Omental fat pad (tissue), 4 donors: ENCODE measurements around the gene TMPRSS4. TPM values are rescaled to one million over a fixed set of nuclear protein-coding genes. Genes with fewer than 3 reads are reported as not detected.

Source experiments
- ATAC-seq: fragments of 150-250 bp; one replicate; pipeline ENCODE4 v1.9.1; 2016; ENCODE audit warnings: mild to moderate bottlenecking, moderate library complexity; ENCODE audit not compliant: low FRiP score
- DNase-seq: peaks from one replicate; pipeline ENCODE4 v3.0.0-alpha.2; 2019; ENCODE audit warnings: low spot score
- CTCF ChIP-seq, 3 donors: fragments of 450-650 bp; IDR thresholded peaks; one replicate each; pipeline ENCODE4 v1.5.1; 2016 to 2017; ENCODE audit warnings: antibody characterized with exemption in 3 of 3, mild to moderate bottlenecking in 3 of 3, moderate library complexity in 2 of 3
- total RNA-seq, 4 donors: library from RNA; depleted of rRNA; stranded (reverse); fragments of >200 nt; gene quantifications; one replicate each; pipeline ENCODE4 v1.1.0, GENCODE V29; 2016

TMPRSS4 gene
- total RNA-seq, 4 donors from 2014 or later: not detected

- TF ChIP-seq CTCF (IDR thresholded peaks at IDR 0.05): no peak
- ATAC-seq: no peak
Observed at GRCh38 chr11:118115048-118115447, 38.2 kb downstream of the TMPRSS4 start.

GRCh38 chr11:118117790-118118601, 41.1 kb downstream of the TMPRSS4 start:
- ATAC-seq (no peak), DNase-seq (no peak)
- TF ChIP-seq CTCF (IDR thresholded peaks at IDR 0.05): no peak

More at GRCh38 chr11:118115048-118115447, 38.2 kb downstream of the TMPRSS4 start:
- no peak for DNase-seq

GRCh38 chr11:118120793-118121192, 43.9 kb downstream of the TMPRSS4 start:
- ATAC-seq (no peak), DNase-seq (no peak)
- no peak for TF ChIP-seq CTCF (IDR thresholded peaks at IDR 0.05)

GRCh38 chr11:118124929-118125535, 48.2 kb downstream of the TMPRSS4 start:
- ATAC-seq (no peak), DNase-seq (no peak)
- no peak for TF ChIP-seq CTCF (IDR thresholded peaks at IDR 0.05)

- ATAC-seq (no peak), DNase-seq (no peak)
- TF ChIP-seq CTCF (IDR thresholded peaks at IDR 0.05): no peak
Observed at GRCh38 chr11:118126082-118126838, 49.4 kb downstream of the TMPRSS4 start.

- ATAC-seq (no peak), DNase-seq (no peak)
- no peak for TF ChIP-seq CTCF (IDR thresholded peaks at IDR 0.05)
Observed at GRCh38 chr11:118128310-118128709, 51.4 kb downstream of the TMPRSS4 start.
